H9 (cell line): ENCODE measurements around the gene LGMN. TPM values are rescaled to one million over a fixed set of nuclear protein-coding genes. Genes with fewer than 3 reads are reported as not detected.
A peak's percentile ranks its signal among the peaks of the same experiment; 100 is the strongest.

Experiments
- DNase-seq: peaks from one replicate; pipeline ENCODE4 v3.0.0-alpha.2; 2017
- H2AFZ ChIP-seq: one replicate; pipeline ENCODE4 v1.6.1; 2013; ENCODE audit warnings: mild to moderate bottlenecking, low read length, control low read depth, moderate library complexity
- H2AK5ac ChIP-seq: 2 replicates; pipeline ENCODE4 v1.6.1; 2013; ENCODE audit warnings: low read length, control low read depth, mixed read lengths; ENCODE audit not compliant: insufficient read length
- H2BK120ac ChIP-seq: one replicate; pipeline ENCODE4 v1.6.1; 2013; ENCODE audit warnings: low read depth, mild to moderate bottlenecking, low read length, control low read depth, inconsistent platforms; ENCODE audit not compliant: poor library complexity, severe bottlenecking
- H2BK12ac ChIP-seq: 2 replicates; pipeline ENCODE4 v1.6.1; 2013; ENCODE audit warnings: low read length, control low read depth, mixed read lengths, low read depth; ENCODE audit not compliant: insufficient read length
- H2BK15ac ChIP-seq: 2 replicates; pipeline ENCODE4 v1.6.1; 2013; ENCODE audit warnings: low read depth, low read length, control low read depth
- H2BK20ac ChIP-seq: one replicate; pipeline ENCODE4 v1.6.1; 2013; ENCODE audit warnings: low read depth, mild to moderate bottlenecking, low read length, control low read depth, inconsistent platforms; ENCODE audit not compliant: poor library complexity, severe bottlenecking
- H2BK5ac ChIP-seq: 2 replicates; pipeline ENCODE4 v1.6.1; 2013; ENCODE audit warnings: low read length, control low read depth, mixed read lengths; ENCODE audit not compliant: insufficient read length
- H3K14ac ChIP-seq: 2 replicates; pipeline ENCODE4 v1.6.1; 2013; ENCODE audit warnings: low read length, control low read depth; ENCODE audit not compliant: insufficient read depth
- H3K18ac ChIP-seq: 2 replicates; pipeline ENCODE4 v1.6.1; 2013; ENCODE audit warnings: low read depth, mild to moderate bottlenecking, mixed read lengths, low read length, control low read depth; ENCODE audit not compliant: insufficient read length
- H3K23ac ChIP-seq: 2 replicates; pipeline ENCODE4 v1.6.1; 2013; ENCODE audit warnings: low read length, control low read depth, mixed read lengths, low read depth; ENCODE audit not compliant: insufficient read length
- H3K23me2 ChIP-seq: 2 replicates; pipeline ENCODE4 v1.6.1; 2013; ENCODE audit warnings: low read depth, mild to moderate bottlenecking, mixed read lengths, low read length, control low read depth; ENCODE audit not compliant: insufficient read length, poor library complexity, severe bottlenecking
- H3K27ac ChIP-seq: 2 replicates; pipeline ENCODE4 v1.5.1; 2013; ENCODE audit warnings: low read length, control low read depth, mixed read lengths, low read depth; ENCODE audit not compliant: insufficient read length
- H3K27me3 ChIP-seq: 2 replicates; pipeline ENCODE4 v1.6.1; 2013; ENCODE audit warnings: low read length, control low read depth, inconsistent platforms; ENCODE audit not compliant: insufficient read depth
- H3K4ac ChIP-seq: 2 replicates; pipeline ENCODE4 v1.6.1; 2013; ENCODE audit warnings: low read depth, mild to moderate bottlenecking, control low read depth, inconsistent platforms, low read length, moderate library complexity
- H3K4me1 ChIP-seq: 2 replicates; pipeline ENCODE4 v1.6.1; 2013; ENCODE audit warnings: low read length, control low read depth, inconsistent platforms; ENCODE audit not compliant: insufficient read depth
- H3K4me2 ChIP-seq: 2 replicates; pipeline ENCODE4 v1.6.1; 2013; ENCODE audit warnings: low read length, control low read depth, mixed read lengths; ENCODE audit not compliant: insufficient read length, insufficient read depth
- H3K56ac ChIP-seq: 2 replicates; pipeline ENCODE4 v1.6.1; 2013; ENCODE audit warnings: low read depth, mild to moderate bottlenecking, mixed read lengths, low read length, control low read depth; ENCODE audit not compliant: insufficient read length
- H3K79me1 ChIP-seq: 2 replicates; pipeline ENCODE4 v1.6.1; 2013; ENCODE audit warnings: low read depth, mild to moderate bottlenecking, moderate library complexity, low read length, control low read depth, inconsistent platforms; ENCODE audit not compliant: insufficient read depth, poor library complexity, severe bottlenecking
- H3K79me2 ChIP-seq: 2 replicates; pipeline ENCODE4 v1.6.1; 2013; ENCODE audit warnings: low read length, control low read depth, inconsistent platforms; ENCODE audit not compliant: insufficient read depth
- H3K9ac ChIP-seq: 2 replicates; pipeline ENCODE4 v1.6.1; 2013; ENCODE audit warnings: low read length, control low read depth, mixed read lengths; ENCODE audit not compliant: insufficient read length; ENCODE audit errors: extremely low read depth
- H3K9me3 ChIP-seq: one replicate; pipeline ENCODE4 v1.6.1; 2013; ENCODE audit warnings: low read depth, low read length, inconsistent platforms; ENCODE audit not compliant: control insufficient read depth
- H3T11ph ChIP-seq: one replicate; pipeline ENCODE4 v1.6.1; 2013; ENCODE audit warnings: mild to moderate bottlenecking, low read length, control low read depth, inconsistent platforms
- H4K20me1 ChIP-seq: one replicate; pipeline ENCODE4 v1.6.1; 2013; ENCODE audit not compliant: control insufficient read depth, insufficient read length, insufficient read depth
- H4K5ac ChIP-seq: 2 replicates; pipeline ENCODE4 v1.6.1; 2013; ENCODE audit warnings: low read depth, mild to moderate bottlenecking, mixed read lengths, low read length, control low read depth; ENCODE audit not compliant: insufficient read length
- H4K8ac ChIP-seq: replicated peaks from 2 replicates; pipeline ENCODE4 v1.6.1; 2013; ENCODE audit warnings: low read length, control low read depth, mixed read lengths, low read depth; ENCODE audit not compliant: insufficient read length
- H4K91ac ChIP-seq: 2 replicates; pipeline ENCODE4 v1.6.1; 2013; ENCODE audit warnings: low read depth, mild to moderate bottlenecking, moderate library complexity, mixed read lengths, low read length, control low read depth; ENCODE audit not compliant: insufficient read length
- H3K27ac Mint-ChIP-seq, 3 experiments: 2 replicates in 2 of 3; 3 replicates in 1 of 3; pipeline ENCODE4 v1.8.0; 2020 to 2021; ENCODE audit warnings: mixed read lengths in 3 of 3, mild to moderate bottlenecking in 1 of 3, moderate library complexity in 1 of 3
- H3K27me3 Mint-ChIP-seq: 2 replicates; pipeline ENCODE4 v1.8.0; 2021; ENCODE audit warnings: low read depth, mild to moderate bottlenecking, moderate library complexity, mixed read lengths
- H3K36me3 Mint-ChIP-seq, 3 experiments: 2 replicates in 2 of 3; 3 replicates in 1 of 3; pipeline ENCODE4 v1.8.0; 2020 to 2021; ENCODE audit warnings: low read depth in 3 of 3, mixed read lengths in 3 of 3; ENCODE audit not compliant: insufficient read depth in 1 of 3
- H3K4me1 Mint-ChIP-seq, 2 experiments: 2 replicates each; pipeline ENCODE4 v1.8.0; 2020; ENCODE audit warnings: mixed read lengths in 2 of 2
- H3K4me3 Mint-ChIP-seq, 2 experiments: 2 replicates in 1 of 2; 3 replicates in 1 of 2; pipeline ENCODE4 v1.8.0; 2020 to 2021; ENCODE audit warnings: mild to moderate bottlenecking in 2 of 2, mixed read lengths in 2 of 2, moderate library complexity in 1 of 2
- H3K9me3 Mint-ChIP-seq, 2 experiments: 2 replicates in 1 of 2; 3 replicates in 1 of 2; pipeline ENCODE4 v1.8.0; 2020; ENCODE audit warnings: mild to moderate bottlenecking in 2 of 2, mixed read lengths in 2 of 2, moderate library complexity in 1 of 2
- CTCF ChIP-seq: fragments of 200-600 bp; sonication (generic); conservative IDR thresholded peaks from 3 replicates; pipeline ENCODE4 v1.8.0; 2021; ENCODE audit warnings: antibody characterized with exemption, mild to moderate bottlenecking
- WGBS: extraction: QIAGEN DNeasy Blood & Tissue Kit; methylation state at CpG from one replicate; pipeline ENCODE4 v1.1.7; 2013; ENCODE audit warnings: missing lambda C conversion rate, low lambda C conversion rate, mixed read lengths; ENCODE audit not compliant: insufficient read length; ENCODE audit errors: extremely low coverage; 5-methylcytosine and 5-hydroxymethylcytosine counted together
- total RNA-seq: library from RNA; stranded (reverse); gene quantifications from 2 replicates; pipeline ENCODE4 v1.2.1, GENCODE V29; 2021

The LGMN gene
- total RNA-seq, 1 experiment from 2014 or later = 55.3 TPM

- Histone ChIP-seq H3K18ac (peak overlapping the region; percentile 23), H2AK5ac (no peak overlapping the region), H3K27me3 (no peaks in the 10 kb centered on the region), H3K4me1 (no peaks in the 10 kb centered on the region), H2BK20ac (no peak overlapping the region), H3K14ac (peak overlapping the region; percentile 22; the same call in 1 of the 2 replicates), H4K20me1 (no peaks in the 10 kb centered on the region), H2BK120ac (no peak overlapping the region), H4K91ac (no peak overlapping the region), H3K4me2 (peak overlapping the region; percentile 88), H2AFZ (no peak overlapping the region), H2BK5ac (no peak overlapping the region), H3K56ac (no peak overlapping the region), H3K79me1 (no peaks in the 10 kb centered on the region), H3K23me2 (no peaks in the 10 kb centered on the region), H3K79me2 (no peaks in the 10 kb centered on the region; the same call in 1 of the 2 replicates), H2BK12ac (no peak overlapping the region), H3K9me3 (no peaks in the 10 kb centered on the region), H3K27ac (no peak overlapping the region), H3T11ph (no peak overlapping the region), H4K5ac (no peak overlapping the region), H4K8ac (no peak overlapping the region), H3K23ac (no peak overlapping the region), H3K9ac (peak overlapping the region; percentile 80), H2BK15ac (no peak overlapping the region), H3K4ac (no peak overlapping the region)
- H3K27ac Mint-ChIP-seq = peak overlapping the region; percentile 87 to 96 (median 93)
- H3K9me3 Mint-ChIP-seq = peaks cover 11 to 17% of the 10 kb centered on the region in 2 experiments
- no peak for TF ChIP-seq CTCF
- peaks cover 5 to 19% (median 16%) of the 10 kb centered on the region in 3 experiments for H3K36me3 Mint-ChIP-seq
- H3K4me1 Mint-ChIP-seq = peaks cover 14 to 19% of the 10 kb centered on the region in 2 experiments
- peaks cover 5% of the 10 kb centered on the region for H3K27me3 Mint-ChIP-seq
- no peak for DNase-seq
- WGBS = no CpG with 5 or more reads among the region's 20 CpGs
- H3K4me3 Mint-ChIP-seq = peak overlapping the region; percentile 97
Observed at GRCh38 chr14:92794547-92794941, 46.1 kb upstream of the LGMN start.
